H1 (cell line): ENCODE results near the gene CDYL2. TPM values are rescaled to one million over a fixed set of nuclear protein-coding genes. Genes with fewer than 3 reads are reported as not detected.

Experiments used
- CTCF ChIA-PET: fragments of 300-600 bp; sonication (Branson Sonifier 250); formaldehyde crosslinking; loops from one replicate; lab custom pipeline; 2021; ENCODE audit not compliant: partially characterized antibody; lab: Charles Lee
- POLR2A ChIA-PET: fragments of 300-600 bp; sonication (Branson Sonifier 250); formaldehyde crosslinking; loops from one replicate; lab custom pipeline; 2021; ENCODE audit warnings: inconsistent platforms; ENCODE audit not compliant: partially characterized antibody; lab: Charles Lee
- DNase-seq, 2 experiments: peaks; one replicate each; pipeline versions ENCODE4 v3.0.0 to v3.0.0-alpha.2; 2010 to 2022; ENCODE audit warnings: low spot score in 2 of 2, low read depth in 1 of 2, mixed read lengths in 1 of 2
- FAIRE-seq: peaks from 2 replicates; lab custom pipeline; 2011; peaks lifted over from hg19 to GRCh38; lab: Jason Lieb, UNC
- H2AFZ ChIP-seq: 2 replicates; pipeline ENCODE4 v1.8.1; 2012; ENCODE audit warnings: low read length, inconsistent platforms
- H2AK5ac ChIP-seq: 2 replicates; pipeline ENCODE4 v1.6.1; 2013; ENCODE audit warnings: low read depth, low read length
- H2BK120ac ChIP-seq: replicated peaks from 2 replicates; pipeline ENCODE3; 2013; ENCODE audit warnings: low read depth, low read length, inconsistent platforms
- H2BK12ac ChIP-seq: 2 replicates; pipeline ENCODE4 v1.6.1; 2013; ENCODE audit warnings: low read depth, low read length
- H2BK15ac ChIP-seq: 2 replicates; pipeline ENCODE4 v1.6.1; 2013; ENCODE audit warnings: low read length
- H2BK20ac ChIP-seq: 2 replicates; pipeline ENCODE4 v1.6.1; 2013; ENCODE audit warnings: low read length
- H2BK5ac ChIP-seq: 2 replicates; pipeline ENCODE4 v1.6.1; 2013; ENCODE audit warnings: low read depth, low read length
- H3K14ac ChIP-seq: 2 replicates; pipeline ENCODE4 v1.6.1; 2013; ENCODE audit warnings: inconsistent platforms; ENCODE audit not compliant: insufficient read length
- H3K18ac ChIP-seq: 2 replicates; pipeline ENCODE4 v1.6.1; 2013; ENCODE audit warnings: low read length; ENCODE audit errors: extremely low read depth
- H3K23ac ChIP-seq: 2 replicates; pipeline ENCODE4 v1.6.1; 2013; ENCODE audit warnings: inconsistent platforms; ENCODE audit not compliant: insufficient read length
- H3K23me2 ChIP-seq: 2 replicates; pipeline ENCODE4 v1.6.1; 2013; ENCODE audit warnings: low read depth, low read length
- H3K27ac ChIP-seq: 2 replicates; pipeline ENCODE4 v1.6.1; 2011; ENCODE audit warnings: low read depth, low read length, inconsistent platforms
- H3K27me3 ChIP-seq, 4 experiments: replicated peaks in 1 of 4; 1 replicate in 1 of 4; 2 replicates in 3 of 4; pipeline versions ENCODE4 v1.6.1 to v1.8.1; 2011 to 2013; ENCODE audit warnings: low read length in 3 of 4, mild to moderate bottlenecking in 3 of 4, inconsistent platforms in 2 of 4, mixed read lengths in 2 of 4, moderate library complexity in 1 of 4; ENCODE audit not compliant: control insufficient read depth in 3 of 4, insufficient read depth in 3 of 4; ENCODE audit errors: extremely low read depth in 1 of 4
- H3K36me3 ChIP-seq, 4 experiments: 2 replicates each; pipeline versions ENCODE4 v1.6.1 to v1.8.1; 2011 to 2013; ENCODE audit warnings: mild to moderate bottlenecking in 4 of 4, low read length in 3 of 4, moderate library complexity in 2 of 4, control low read depth in 1 of 4, inconsistent platforms in 1 of 4; ENCODE audit not compliant: insufficient read depth in 4 of 4, control insufficient read depth in 2 of 4
- H3K4ac ChIP-seq: replicated peaks from 2 replicates; pipeline ENCODE3; 2013; ENCODE audit warnings: low read length, low read depth, mixed read lengths, inconsistent platforms; ENCODE audit not compliant: insufficient read length
- H3K4me1 ChIP-seq, 4 experiments: replicated peaks in 1 of 4; 1 replicate in 1 of 4; 2 replicates in 3 of 4; pipeline versions ENCODE4 v1.6.1 to v1.8.1; 2011 to 2013; ENCODE audit warnings: low read length in 3 of 4, inconsistent platforms in 2 of 4, mixed read lengths in 1 of 4; ENCODE audit not compliant: insufficient read depth in 4 of 4, control insufficient read depth in 3 of 4
- H3K4me2 ChIP-seq, 2 experiments: 2 replicates each; pipeline versions ENCODE4 v1.6.1 to v1.8.1; 2011 to 2013; ENCODE audit warnings: low read depth in 2 of 2, low read length in 2 of 2, control low read depth in 1 of 2, inconsistent platforms in 1 of 2, mild to moderate bottlenecking in 1 of 2; ENCODE audit not compliant: insufficient read depth in 1 of 2
- H3K4me3 ChIP-seq, 4 experiments: fragments of 200-600, 300-600 bp in 1 of 4; sonication (generic), shearing (Covaris generic), sonication (Bioruptor Twin) in 1 of 4; 2 replicates each; pipeline versions ENCODE4 v1.5.1 to v1.8.1; 2011 to 2016; ENCODE audit warnings: low read length in 4 of 4, low read depth in 3 of 4, control low read depth in 2 of 4, inconsistent platforms in 2 of 4, mild to moderate bottlenecking in 2 of 4, mixed read lengths in 1 of 4, moderate library complexity in 1 of 4; ENCODE audit not compliant: insufficient read depth in 2 of 4; ENCODE audit errors: extremely low read depth in 1 of 4
- H3K56ac ChIP-seq: replicated peaks from 2 replicates; pipeline ENCODE3; 2013; ENCODE audit warnings: low read depth, mild to moderate bottlenecking, mixed read lengths, low read length, inconsistent platforms; ENCODE audit not compliant: insufficient read length
- H3K79me1 ChIP-seq: 2 replicates; pipeline ENCODE4 v1.6.1; 2013; ENCODE audit warnings: low read depth, low read length, control low read depth
- H3K79me2 ChIP-seq, 2 experiments: 2 replicates each; pipeline versions ENCODE4 v1.6.1 to v1.8.1; 2012 to 2013; ENCODE audit warnings: low read length in 2 of 2, mild to moderate bottlenecking in 2 of 2, inconsistent platforms in 1 of 2; ENCODE audit not compliant: insufficient read depth in 2 of 2, control insufficient read depth in 1 of 2
- H3K9ac ChIP-seq, 4 experiments: replicated peaks in 1 of 4; 1 replicate in 1 of 4; 2 replicates in 3 of 4; pipeline versions ENCODE4 v1.6.1 to v1.8.1; 2011 to 2013; ENCODE audit warnings: low read depth in 3 of 4, low read length in 3 of 4, control low read depth in 2 of 4, mild to moderate bottlenecking in 2 of 4, moderate library complexity in 2 of 4, inconsistent platforms in 1 of 4; ENCODE audit errors: extremely low read depth in 1 of 4
- H3K9me3 ChIP-seq, 2 experiments: 2 replicates each; pipeline versions ENCODE4 v1.6.1 to v1.8.1; 2012 to 2013; ENCODE audit warnings: mild to moderate bottlenecking in 2 of 2, moderate library complexity in 2 of 2, control low read depth in 1 of 2, inconsistent platforms in 1 of 2, low read depth in 1 of 2, low read length in 1 of 2, mixed read lengths in 1 of 2; ENCODE audit not compliant: insufficient read depth in 2 of 2
- H4K20me1 ChIP-seq, 2 experiments: replicated peaks in 1 of 2; 2 replicates each; pipeline versions ENCODE3 to v1.8.1; 2011 to 2013; ENCODE audit warnings: inconsistent platforms in 2 of 2, low read length in 2 of 2, mild to moderate bottlenecking in 1 of 2; ENCODE audit not compliant: insufficient read depth in 2 of 2, control insufficient read depth in 1 of 2
- H4K5ac ChIP-seq: 2 replicates; pipeline ENCODE4 v1.6.1; 2013; ENCODE audit warnings: low read length, low read depth, mixed read lengths, inconsistent platforms; ENCODE audit not compliant: insufficient read length
- H4K8ac ChIP-seq: 2 replicates; pipeline ENCODE4 v1.8.0; 2013; ENCODE audit warnings: mild to moderate bottlenecking, moderate library complexity, low read length, inconsistent platforms; ENCODE audit not compliant: insufficient read depth; ENCODE audit errors: extremely low read depth
- H4K91ac ChIP-seq: replicated peaks from 2 replicates; pipeline ENCODE3; 2013; ENCODE audit warnings: low read length, mixed read lengths, inconsistent platforms; ENCODE audit not compliant: insufficient read length
- BACH1 ChIP-seq: IDR thresholded peaks from 2 replicates; pipeline ENCODE4 v1.6.1; 2012; ENCODE audit warnings: low read length, improper control_type of control experiment
- CREB1 ChIP-seq: IDR thresholded peaks from 2 replicates; pipeline ENCODE4 v1.6.1; 2012; ENCODE audit warnings: inconsistent platforms
- FOSL1 ChIP-seq: IDR thresholded peaks from 2 replicates; pipeline ENCODE4 v1.6.1; 2011; ENCODE audit warnings: mild to moderate bottlenecking, low read depth, low read length, moderate library complexity; ENCODE audit not compliant: insufficient read depth
- GTF2F1 ChIP-seq: IDR thresholded peaks from 2 replicates; pipeline ENCODE4 v1.6.1; 2012; ENCODE audit warnings: low read depth, low read length, improper control_type of control experiment, borderline replicate concordance
- HDAC2 ChIP-seq, 2 experiments: fragments of 300-600 bp in 1 of 2; sonication (generic) in 1 of 2; IDR thresholded peaks; 2 replicates each; pipeline ENCODE4 v1.6.1; 2011 to 2012; ENCODE audit warnings: low read depth in 2 of 2, low read length in 2 of 2, mild to moderate bottlenecking in 2 of 2, moderate library complexity in 2 of 2, borderline replicate concordance in 1 of 2, inconsistent platforms in 1 of 2
- KDM1A ChIP-seq: fragments of 200-600, 300-600 bp; sonication (generic); IDR thresholded peaks from 2 replicates; pipeline ENCODE4 v1.7.1; 2016; ENCODE audit warnings: mild to moderate bottlenecking, low read length, borderline replicate concordance
- SRF ChIP-seq: IDR thresholded peaks from 2 replicates; pipeline ENCODE4 v1.6.1; 2011; ENCODE audit warnings: mild to moderate bottlenecking, low read depth, low read length, moderate library complexity
- WGBS, 2 experiments: shearing (Covaris generic) in 1 of 2; methylation state at CpG; one replicate each; pipeline versions ENCODE4 v1.1.6 to v1.1.7; 2013 to 2015; ENCODE audit warnings: low lambda C conversion rate in 2 of 2, mixed read lengths in 2 of 2, inconsistent platforms in 1 of 2, low coverage in 1 of 2, missing lambda C conversion rate in 1 of 2; ENCODE audit not compliant: insufficient replicate concordance in 2 of 2, insufficient coverage in 1 of 2, insufficient read length in 1 of 2; ENCODE audit errors: extremely low coverage in 1 of 2, missing lambda C conversion rate in 1 of 2; 5-methylcytosine and 5-hydroxymethylcytosine counted together
- polyA plus RNA-seq, 7 experiments: library from polyadenylated mRNA; depleted of rRNA in 3 of 7; stranded (reverse) in 5 of 7; unstranded in 2 of 7; fragments of >200 nt in 5 of 7; fragments of 200-250 nt in 2 of 7; gene quantifications; 1 replicate in 5 of 7; 2 replicates in 1 of 7; 4 replicates in 1 of 7; pipeline versions ENCODE4 v1.2.1 to v1.2.3, GENCODE V29; 2011 to 2013; ENCODE audit warnings: missing spikeins in 2 of 7, mixed read lengths in 2 of 7
- total RNA-seq: library from RNA; stranded (reverse); fragmentation: NEBNext Ultra II Directional; extraction: Animal tissue kit (Norgen Biotek cat#: 25700); gene quantifications from 2 replicates; pipeline ENCODE4 v1.2.1, GENCODE V29; 2021
- TF ChIP-seq, protein P1 (sequence below): IDR thresholded peaks from 2 replicates; pipeline ENCODE4 v1.6.1; 2011; ENCODE audit warnings: low read length, improper control_type of control experiment
- TF ChIP-seq, protein P2 (sequence below): IDR thresholded peaks from 2 replicates; pipeline ENCODE4 v1.6.1; 2012; ENCODE audit warnings: low read length, inconsistent platforms

The CDYL2 gene
- total and polyA plus RNA-seq, 2 of the 8 experiments (the other 6 are each of a cell fraction or from before 2014, with no cell fraction given): 0.33 to 5.3 TPM

DNA sequence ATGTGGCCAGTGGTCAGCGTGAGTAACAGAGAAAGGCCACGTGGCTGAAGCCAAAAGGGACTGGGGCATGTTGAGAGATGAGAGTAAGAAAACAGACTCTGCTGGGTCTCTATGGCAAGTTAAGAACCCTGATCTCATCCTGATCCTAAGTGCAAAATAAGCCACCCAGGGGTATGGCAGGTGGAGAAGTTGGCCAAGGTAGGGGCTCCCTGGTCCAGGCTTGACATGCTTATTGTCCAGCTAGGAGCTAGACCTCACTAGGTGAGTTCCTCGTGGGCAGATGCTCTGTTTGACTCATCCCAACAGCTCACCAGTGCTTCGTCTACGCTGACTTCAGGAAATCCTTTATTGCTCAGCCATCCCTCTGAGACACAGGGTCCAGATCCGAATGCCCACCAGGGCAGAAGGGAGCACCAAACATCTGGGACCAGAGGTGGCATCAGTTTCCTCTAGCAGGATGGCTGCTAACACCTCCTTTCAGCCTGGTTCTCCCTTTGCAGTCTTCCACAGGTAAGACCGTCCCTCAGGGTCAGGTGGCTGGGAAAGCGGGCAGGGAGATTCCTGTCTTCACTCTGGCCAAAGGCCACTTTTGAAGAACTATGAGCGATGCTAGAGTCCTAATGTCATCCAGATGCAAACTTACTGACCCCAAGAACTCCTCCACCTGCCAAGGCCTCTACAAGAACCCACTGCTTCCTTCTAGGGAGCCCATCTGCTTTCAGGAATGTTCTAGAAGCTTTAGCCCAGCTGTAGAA is 99.5 kb downstream of the CDYL2 start:
- 89% methylated on average over 9 of the region's 9 CpGs; no CpG with 5 or more reads in 1 of the 2 experiments for WGBS, 2 experiments
- no peak for TF ChIP-seq FOSL1
- no peak for TF ChIP-seq HDAC2 (IDR thresholded peaks at IDR 0.05; ENCODE audit: borderline replicate concordance in 1 of 2, low read depth in 2 of 2, low read length in 2 of 2)
- TF ChIP-seq SRF: no peak
- no peak for TF ChIP-seq BACH1
- no peak for TF ChIP-seq CREB1
- TF ChIP-seq, protein P1, sequence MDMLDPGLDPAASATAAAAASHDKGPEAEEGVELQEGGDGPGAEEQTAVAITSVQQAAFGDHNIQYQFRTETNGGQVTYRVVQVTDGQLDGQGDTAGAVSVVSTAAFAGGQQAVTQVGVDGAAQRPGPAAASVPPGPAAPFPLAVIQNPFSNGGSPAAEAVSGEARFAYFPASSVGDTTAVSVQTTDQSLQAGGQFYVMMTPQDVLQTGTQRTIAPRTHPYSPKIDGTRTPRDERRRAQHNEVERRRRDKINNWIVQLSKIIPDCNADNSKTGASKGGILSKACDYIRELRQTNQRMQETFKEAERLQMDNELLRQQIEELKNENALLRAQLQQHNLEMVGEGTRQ: no peak
- TF ChIP-seq, protein P2, sequence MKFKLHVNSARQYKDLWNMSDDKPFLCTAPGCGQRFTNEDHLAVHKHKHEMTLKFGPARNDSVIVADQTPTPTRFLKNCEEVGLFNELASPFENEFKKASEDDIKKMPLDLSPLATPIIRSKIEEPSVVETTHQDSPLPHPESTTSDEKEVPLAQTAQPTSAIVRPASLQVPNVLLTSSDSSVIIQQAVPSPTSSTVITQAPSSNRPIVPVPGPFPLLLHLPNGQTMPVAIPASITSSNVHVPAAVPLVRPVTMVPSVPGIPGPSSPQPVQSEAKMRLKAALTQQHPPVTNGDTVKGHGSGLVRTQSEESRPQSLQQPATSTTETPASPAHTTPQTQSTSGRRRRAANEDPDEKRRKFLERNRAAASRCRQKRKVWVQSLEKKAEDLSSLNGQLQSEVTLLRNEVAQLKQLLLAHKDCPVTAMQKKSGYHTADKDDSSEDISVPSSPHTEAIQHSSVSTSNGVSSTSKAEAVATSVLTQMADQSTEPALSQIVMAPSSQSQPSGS: no peak
- no peak for TF ChIP-seq GTF2F1
- TF ChIP-seq KDM1A: no peak

More for the DNA sequence above, 99.5 kb downstream of the CDYL2 start:
- no peaks in the 10 kb centered on the region for H3K27me3 ChIP-seq
- no peak overlapping the region for H3K9ac ChIP-seq
- H3K79me2 ChIP-seq: no peaks in the 10 kb centered on the region
- ChIA-PET CTCF (interaction anchor here (1.3 kb wide), 1 partner anchor 120 kb away, joined by 3 read pairs; no protein-coding TSS in a partner anchor), POLR2A (no interaction called here)
- no peak overlapping the region for H2AK5ac ChIP-seq
- no peak overlapping the region for H2BK12ac ChIP-seq
- H4K5ac ChIP-seq: no peak overlapping the region
- H3K56ac ChIP-seq: no peak overlapping the region
- no peak overlapping the region for H2BK120ac ChIP-seq
- no peak overlapping the region for H2BK15ac ChIP-seq
- H2AFZ ChIP-seq: no peak overlapping the region
- H3K23ac ChIP-seq: no peak overlapping the region
- DNase-seq (no peak), FAIRE-seq (no peak)
- H3K9me3 ChIP-seq: peaks cover 13 to 37% of the 10 kb centered on the region in 2 experiments; a peak in 3 of 4 replicates
- H4K8ac ChIP-seq: no peak overlapping the region
- 0 out of 7 replicates have a peak, but pooled peaks cover 0 to 3% (median 0%) of the 10 kb centered on the region in 4 experiments for H3K4me1 ChIP-seq
- H2BK5ac ChIP-seq: no peak overlapping the region; the same call in 1 of the 2 replicates
- no peaks in the 10 kb centered on the region for H4K20me1 ChIP-seq
- no peak overlapping the region for H4K91ac ChIP-seq
- no peak overlapping the region for H3K14ac ChIP-seq
- H3K79me1 ChIP-seq: no peaks in the 10 kb centered on the region
- no peak overlapping the region for H3K27ac ChIP-seq
- no peaks in the 10 kb centered on the region for H3K36me3 ChIP-seq
- no peaks in the 10 kb centered on the region; the same call in 1 of the 2 replicates for H3K23me2 ChIP-seq
- H3K18ac ChIP-seq: no peak overlapping the region
- H3K4me2 ChIP-seq: no peak overlapping the region
- no peak overlapping the region for H2BK20ac ChIP-seq
- H3K4ac ChIP-seq: no peak overlapping the region
- no peak overlapping the region for H3K4me3 ChIP-seq
